HG03039 (cell line): Measurements from ENCODE around the gene BDKRB1.

Experiments used
- ATAC-seq: cut with Tn5 transposase; IDR thresholded peaks from one replicate; pipeline ENCODE4 v1.9.1; 2021; ENCODE audit warnings: mild to moderate bottlenecking, moderate library complexity; ENCODE audit not compliant: unreplicated experiment

BDKRB1 gene

GRCh38 chr14:96260341-96260821, 4.4 kb downstream of the BDKRB1 start:
- no peak for ATAC-seq

- ATAC-seq, result no peak
These were observed 5.0 kb downstream of the BDKRB1 start for GRCh38 chr14:96261053-96261452.

GRCh38 chr14:96261772-96262655, 6.0 kb downstream of the BDKRB1 start:
- ATAC-seq, result no peak

- no peak for ATAC-seq
These were observed 7.6 kb downstream of the BDKRB1 start for GRCh38 chr14:96263347-96264199.

GRCh38 chr14:96264200-96264553, 8.2 kb downstream of the BDKRB1 start:
- no peak for ATAC-seq

- no peak for ATAC-seq
These were observed 8.8 kb downstream of the BDKRB1 start for GRCh38 chr14:96264853-96265252.

- no peak for ATAC-seq
These were observed 9.5 kb downstream of the BDKRB1 start for GRCh38 chr14:96265383-96266095.

GRCh38 chr14:96267336-96267735, 11.3 kb downstream of the BDKRB1 start:
- no peak for ATAC-seq

- ATAC-seq, result no peak
These were observed 11.9 kb downstream of the BDKRB1 start for GRCh38 chr14:96267916-96268315.

- ATAC-seq, result no peak
These were observed 12.7 kb downstream of the BDKRB1 start for GRCh38 chr14:96268431-96269358.

GRCh38 chr14:96269359-96269710, 13.3 kb downstream of the BDKRB1 start:
- ATAC-seq, result no peak

- ATAC-seq, result no peak
These were observed 14.8 kb downstream of the BDKRB1 start for GRCh38 chr14:96270565-96271420.

- ATAC-seq, result no peak
These were observed 15.4 kb downstream of the BDKRB1 start for GRCh38 chr14:96271421-96271762.

GRCh38 chr14:96272777-96273473, 16.9 kb downstream of the BDKRB1 start:
- ATAC-seq, result no peak

- ATAC-seq, result no peak
These were observed 17.6 kb downstream of the BDKRB1 start for GRCh38 chr14:96273629-96274028.

- no peak for ATAC-seq
These were observed 18.1 kb downstream of the BDKRB1 start for GRCh38 chr14:96274122-96274521.

- no peak for ATAC-seq
These were observed 18.5 kb downstream of the BDKRB1 start for GRCh38 chr14:96274543-96274942.

- ATAC-seq, result no peak
These were observed 19.4 kb downstream of the BDKRB1 start for GRCh38 chr14:96275177-96276112.
